Measurements from ENCODE around the gene COMTD1.
"Not testable (repeated sequence)": the region's sequence is repeated elsewhere in the genome, so short reads cannot be mapped to it uniquely, and the experiment has no call there.

DNA sequence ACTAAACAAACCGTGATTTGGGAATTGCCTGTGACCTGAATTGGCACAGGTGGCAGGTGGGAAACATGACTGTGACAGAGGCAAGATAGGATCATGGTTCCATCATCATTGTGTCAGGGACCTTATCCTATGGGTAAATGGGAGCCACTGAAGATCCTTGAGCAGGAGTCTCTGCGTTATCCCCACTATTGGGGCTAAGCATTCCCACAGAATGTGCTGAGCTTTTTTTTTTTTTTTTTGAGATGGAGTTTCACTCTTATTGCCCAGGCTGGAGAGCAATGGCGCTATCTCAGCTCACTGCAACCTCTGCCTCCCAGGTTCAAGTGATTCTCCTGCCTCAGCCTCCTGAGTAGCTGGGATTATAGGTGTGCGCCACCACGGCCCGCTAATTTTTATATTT is 35.8 kb downstream of the COMTD1 start:
- TF ChIP-seq, protein P1, sequence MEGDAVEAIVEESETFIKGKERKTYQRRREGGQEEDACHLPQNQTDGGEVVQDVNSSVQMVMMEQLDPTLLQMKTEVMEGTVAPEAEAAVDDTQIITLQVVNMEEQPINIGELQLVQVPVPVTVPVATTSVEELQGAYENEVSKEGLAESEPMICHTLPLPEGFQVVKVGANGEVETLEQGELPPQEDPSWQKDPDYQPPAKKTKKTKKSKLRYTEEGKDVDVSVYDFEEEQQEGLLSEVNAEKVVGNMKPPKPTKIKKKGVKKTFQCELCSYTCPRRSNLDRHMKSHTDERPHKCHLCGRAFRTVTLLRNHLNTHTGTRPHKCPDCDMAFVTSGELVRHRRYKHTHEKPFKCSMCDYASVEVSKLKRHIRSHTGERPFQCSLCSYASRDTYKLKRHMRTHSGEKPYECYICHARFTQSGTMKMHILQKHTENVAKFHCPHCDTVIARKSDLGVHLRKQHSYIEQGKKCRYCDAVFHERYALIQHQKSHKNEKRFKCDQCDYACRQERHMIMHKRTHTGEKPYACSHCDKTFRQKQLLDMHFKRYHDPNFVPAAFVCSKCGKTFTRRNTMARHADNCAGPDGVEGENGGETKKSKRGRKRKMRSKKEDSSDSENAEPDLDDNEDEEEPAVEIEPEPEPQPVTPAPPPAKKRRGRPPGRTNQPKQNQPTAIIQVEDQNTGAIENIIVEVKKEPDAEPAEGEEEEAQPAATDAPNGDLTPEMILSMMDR (IDR thresholded peaks at IDR 0.05) = not testable (repeated sequence)
- TF ChIP-seq POLR2A (IDR thresholded peaks at IDR 0.05) = not testable (repeated sequence)

Data from right lobe of liver (tissue), 4 donors.